HepG2 (cell line): Measurements from ENCODE around the gene NCMAP. TPM values are rescaled to one million over a fixed set of nuclear protein-coding genes. Genes with fewer than 3 reads are reported as not detected.

Source experiments
- ARID3A ChIP-seq: IDR thresholded peaks from 2 replicates; pipeline ENCODE4 v1.6.1; 2012; ENCODE audit warnings: low read depth, low read length, improper control_type of control experiment
- DRAP1 ChIP-seq: IDR thresholded peaks from 2 replicates; pipeline ENCODE4 v1.6.1; 2016; ENCODE audit warnings: missing genetic modification reagents, missing compliant biosample characterization
- FOXA3 ChIP-seq: IDR thresholded peaks from 2 replicates; pipeline ENCODE4 v1.6.1; 2016; ENCODE audit warnings: missing genetic modification reagents, missing compliant biosample characterization
- HIVEP1 ChIP-seq: sonication (generic); formaldehyde crosslinking; IDR thresholded peaks from 2 replicates; pipeline ENCODE4 v1.4.0; 2020; ENCODE audit warnings: mild to moderate bottlenecking, missing genetic modification reagents
- HMG20B ChIP-seq: conservative IDR thresholded peaks from 2 replicates; pipeline ENCODE4 v1.6.1; 2016; ENCODE audit warnings: missing genetic modification reagents, missing compliant biosample characterization
- IKZF4 ChIP-seq: sonication (generic); formaldehyde crosslinking; IDR thresholded peaks from 2 replicates; pipeline ENCODE4 v1.5.1; 2020; ENCODE audit warnings: borderline replicate concordance, mild to moderate bottlenecking, low read depth, missing genetic modification reagents; ENCODE audit errors: not compliant biosample characterization
- ISX ChIP-seq: sonication (generic); formaldehyde crosslinking; conservative IDR thresholded peaks from 2 replicates; pipeline ENCODE4 v1.5.0; 2020; ENCODE audit warnings: missing genetic modification reagents
- KDM5A ChIP-seq: fragments of 200-600 bp; sonication (generic); IDR thresholded peaks from 2 replicates; pipeline ENCODE4 v1.7.0; 2018; ENCODE audit warnings: antibody characterized with exemption, mild to moderate bottlenecking, low read length, borderline replicate concordance
- LBX2 ChIP-seq: sonication (generic); formaldehyde crosslinking; IDR thresholded peaks from 2 replicates; pipeline ENCODE4 v1.5.0; 2020; ENCODE audit warnings: missing genetic modification reagents, mild to moderate bottlenecking, borderline replicate concordance
- MIER3 ChIP-seq: IDR thresholded peaks from 2 replicates; pipeline ENCODE4 v1.6.1; 2016; ENCODE audit warnings: missing compliant biosample characterization, borderline replicate concordance
- PAWR ChIP-seq: sonication (generic); formaldehyde crosslinking; IDR thresholded peaks from 2 replicates; pipeline ENCODE4 v1.4.0; 2020; ENCODE audit warnings: missing genetic modification reagents, mild to moderate bottlenecking, borderline replicate concordance
- POLR2AphosphoS5 ChIP-seq: IDR thresholded peaks from 2 replicates; pipeline ENCODE4 v1.6.1; 2012; ENCODE audit warnings: low read depth, low read length
- POLR2G ChIP-seq: fragments of 200-400 bp; formaldehyde crosslinking; IDR thresholded peaks from 2 replicates; pipeline ENCODE4 v1.6.1; 2018; ENCODE audit warnings: mild to moderate bottlenecking, low read depth, low read length, moderate library complexity
- RNF219 ChIP-seq: sonication (generic); formaldehyde crosslinking; IDR thresholded peaks from 2 replicates; pipeline ENCODE4 v1.5.0; 2020; ENCODE audit warnings: mild to moderate bottlenecking, missing genetic modification reagents
- SMC3 ChIP-seq: IDR thresholded peaks from 2 replicates; pipeline ENCODE4 v1.6.1; 2011; ENCODE audit warnings: low read length, improper control_type of control experiment
- STAG1 ChIP-seq: sonication (generic); formaldehyde crosslinking; IDR thresholded peaks from 2 replicates; pipeline ENCODE4 v1.4.0; 2020; ENCODE audit warnings: missing genetic modification reagents
- TIGD3 ChIP-seq: sonication (generic); formaldehyde crosslinking; IDR thresholded peaks from 2 replicates; pipeline ENCODE4 v1.5.1; 2020; ENCODE audit warnings: mild to moderate bottlenecking, missing genetic modification reagents, borderline replicate concordance
- U2AF2 ChIP-seq: fragments of 200-400 bp; formaldehyde crosslinking; IDR thresholded peaks from 2 replicates; pipeline ENCODE4 v1.6.1; 2017; ENCODE audit warnings: low read depth, mild to moderate bottlenecking, low read length
- ZNF207 ChIP-seq: fragments of 450-650 bp; IDR thresholded peaks from 2 replicates; pipeline ENCODE4 v1.6.1; 2016; ENCODE audit warnings: antibody characterized with exemption, borderline replicate concordance
- ZNF235 ChIP-seq: sonication (generic); formaldehyde crosslinking; IDR thresholded peaks from 2 replicates; pipeline ENCODE4 v1.8.1; 2023; ENCODE audit warnings: mild to moderate bottlenecking, missing genetic modification reagents, borderline replicate concordance
- ZNF256 ChIP-seq: sonication (generic); formaldehyde crosslinking; conservative IDR thresholded peaks from 2 replicates; pipeline ENCODE4 v1.4.0; 2020; ENCODE audit warnings: missing genetic modification reagents
- ZNF446 ChIP-seq: sonication (generic); formaldehyde crosslinking; IDR thresholded peaks from 2 replicates; pipeline ENCODE4 v1.5.0; 2020; ENCODE audit warnings: mild to moderate bottlenecking, missing genetic modification reagents
- ZNF550 ChIP-seq: sonication (generic); formaldehyde crosslinking; IDR thresholded peaks from 2 replicates; pipeline ENCODE4 v1.4.0; 2020; ENCODE audit warnings: mild to moderate bottlenecking, missing genetic modification reagents, borderline replicate concordance
- ZNF766 ChIP-seq: sonication (generic); formaldehyde crosslinking; IDR thresholded peaks from 2 replicates; pipeline ENCODE4 v1.5.0; 2020; ENCODE audit warnings: missing genetic modification reagents, borderline replicate concordance
- polyA plus RNA-seq, 8 experiments: library from polyadenylated mRNA; depleted of rRNA in 3 of 8; stranded (reverse) in 7 of 8; unstranded in 1 of 8; fragments of >200 nt; fragmentation: Illumina TruSeq in 4 of 8; extraction: Trizol in 4 of 8; gene quantifications; 2 replicates each; pipeline versions ENCODE4 v1.2.1 to v1.2.3, GENCODE V29; 2011 to 2016; ENCODE audit warnings: low read depth in 4 of 8, missing spikeins in 1 of 8, mixed read lengths in 1 of 8; ENCODE audit not compliant: insufficient read depth in 1 of 8
- total RNA-seq, 5 experiments: library from RNA; depleted of rRNA; stranded (reverse); fragments of >200 nt; fragmentation: Illumina TruSeq; extraction: Trizol; gene quantifications; 2 replicates each; pipeline ENCODE4 v1.2.3, GENCODE V29; 2016; ENCODE audit warnings: low read depth in 1 of 5

NCMAP gene
- total and polyA plus RNA-seq, 2 of the 13 experiments (the other 11 are each of a cell fraction or from before 2014, with no cell fraction given) = 2.7 to 20.0 TPM

GRCh38 chr1:24586970-24587820 lies 31.3 kb downstream of the NCMAP start (continued):
- TF ChIP-seq TIGD3 (CRISPR knock-in tag) = no peak
- TF ChIP-seq ZNF256 (CRISPR knock-in tag) = no peak
- TF ChIP-seq DRAP1 = no peak
- TF ChIP-seq U2AF2 = no peak
- 0 out of 2 replicates have a peak, but pooled peaks have one; percentile 32 for TF ChIP-seq ARID3A
- no peak for TF ChIP-seq ZNF766 (CRISPR knock-in tag)
- TF ChIP-seq HMG20B (CRISPR knock-in tag) = 0 out of 2 replicates have a peak, but pooled peaks have one; percentile 19
- peak; percentile 79 for TF ChIP-seq STAG1 (CRISPR knock-in tag)
- no peak for TF ChIP-seq KDM5A
- no peak for TF ChIP-seq HIVEP1 (CRISPR knock-in tag)
- no peak for TF ChIP-seq ZNF235 (CRISPR knock-in tag)
- TF ChIP-seq FOXA3 (CRISPR knock-in tag) = 0 out of 2 replicates have a peak, but pooled peaks have one; percentile 21
- no peak for TF ChIP-seq IKZF4 (CRISPR knock-in tag)
- TF ChIP-seq PAWR = no peak
- no peak for TF ChIP-seq ZNF446
- TF ChIP-seq ZNF207 = no peak
- peak; percentile 80 for TF ChIP-seq SMC3
- TF ChIP-seq POLR2AphosphoS5 = no peak
- 0 out of 2 replicates have a peak, but pooled peaks have one; percentile 41 for TF ChIP-seq MIER3 (CRISPR knock-in tag)
- TF ChIP-seq LBX2 = no peak
- no peak for TF ChIP-seq ZNF550 (CRISPR knock-in tag)
- TF ChIP-seq RNF219 (CRISPR knock-in tag) = no peak
- TF ChIP-seq POLR2G = no peak
- no peak for TF ChIP-seq ISX
